GM23338 (cell line): ENCODE measurements around the gene PKHD1. TPM values are rescaled to one million over a fixed set of nuclear protein-coding genes. Genes with fewer than 3 reads are reported as not detected.
A peak's percentile ranks its signal among the peaks of the same experiment; 100 is the strongest.

ENCODE experiments used
- ATAC-seq: fragments of 200-7000 bp; cut with Tn5 transposase; 3 replicates; pipeline ENCODE4 v1.9.1; 2020
- DNase-seq: peaks from one replicate; pipeline ENCODE4 v3.0.0-alpha.2; 2015; ENCODE audit warnings: low spot score
- H2AFZ ChIP-seq: fragments of 200-600 bp; sonication (generic); 2 replicates; pipeline ENCODE4 v1.8.0; 2016; ENCODE audit warnings: antibody characterized with exemption, mild to moderate bottlenecking, moderate library complexity
- H3F3A ChIP-seq: fragments of 200-600 bp; sonication (generic); replicated peaks from 2 replicates; pipeline ENCODE4 v1.8.0; 2017; ENCODE audit warnings: antibody characterized with exemption, mixed run types, low read depth
- H3K27ac ChIP-seq: fragments of 200-600 bp; sonication (generic); 2 replicates; pipeline ENCODE4 v1.6.1; 2016; ENCODE audit warnings: low read depth
- H3K27me3 ChIP-seq: fragments of 200-600 bp; sonication (generic); 2 replicates; pipeline ENCODE4 v1.8.0; 2016; ENCODE audit warnings: mild to moderate bottlenecking, mixed run types, moderate library complexity; ENCODE audit not compliant: insufficient read depth
- H3K36me3 ChIP-seq: fragments of 200-600 bp; sonication (generic); 2 replicates; pipeline ENCODE4 v1.8.0; 2016; ENCODE audit warnings: mild to moderate bottlenecking; ENCODE audit not compliant: insufficient read depth
- H3K4me1 ChIP-seq: fragments of 200-600 bp; sonication (generic); 2 replicates; pipeline ENCODE4 v1.8.0; 2016; ENCODE audit warnings: mild to moderate bottlenecking, moderate library complexity; ENCODE audit not compliant: insufficient read depth
- H3K4me2 ChIP-seq: fragments of 200-600 bp; sonication (generic); 2 replicates; pipeline ENCODE4 v1.7.1; 2017; ENCODE audit warnings: mixed run types
- H3K4me3 ChIP-seq: fragments of 200-600 bp; sonication (generic); 2 replicates; pipeline ENCODE4 v1.6.1; 2016; ENCODE audit warnings: mixed run types
- H3K79me2 ChIP-seq: fragments of 200-600 bp; sonication (generic); replicated peaks from 2 replicates; pipeline ENCODE4 v1.8.0; 2017; ENCODE audit warnings: mild to moderate bottlenecking; ENCODE audit not compliant: insufficient read depth
- H3K9me2 ChIP-seq: fragments of 200-600 bp; sonication (generic); 2 replicates; pipeline ENCODE4 v1.8.0; 2017; ENCODE audit not compliant: insufficient read depth
- H4K20me1 ChIP-seq: fragments of 200-600 bp; sonication (generic); replicated peaks from 2 replicates; pipeline ENCODE4 v1.8.0; 2017; ENCODE audit warnings: mild to moderate bottlenecking; ENCODE audit not compliant: insufficient read depth
- H3K27ac Mint-ChIP-seq: 2 replicates; pipeline ENCODE4 v1.8.0; 2020; ENCODE audit warnings: inconsistent platforms, mild to moderate bottlenecking, moderate library complexity, mixed read lengths
- H3K27me3 Mint-ChIP-seq: 3 replicates; pipeline ENCODE4 v1.8.0; 2022; ENCODE audit warnings: low read depth, mild to moderate bottlenecking, moderate library complexity, mixed read lengths, inconsistent platforms; ENCODE audit not compliant: insufficient read depth, poor library complexity
- H3K36me3 Mint-ChIP-seq: 3 replicates; pipeline ENCODE4 v1.8.0; 2021; ENCODE audit warnings: low read depth, mild to moderate bottlenecking, inconsistent platforms, moderate library complexity, mixed read lengths
- H3K4me1 Mint-ChIP-seq: 3 replicates; pipeline ENCODE4 v1.8.0; 2020; ENCODE audit warnings: mild to moderate bottlenecking, inconsistent platforms, mixed read lengths
- H3K4me3 Mint-ChIP-seq: 3 replicates; pipeline ENCODE4 v1.8.0; 2021; ENCODE audit warnings: moderate library complexity, mild to moderate bottlenecking, inconsistent platforms, mixed read lengths
- H3K9me3 Mint-ChIP-seq: 3 replicates; pipeline ENCODE4 v1.8.0; 2020; ENCODE audit warnings: moderate library complexity, mild to moderate bottlenecking, inconsistent platforms, mixed read lengths
- CREB1 ChIP-seq: fragments of 250-450 bp; sonication (Bioruptor Pico); IDR thresholded peaks from 2 replicates; pipeline ENCODE4 v1.5.0; 2020; ENCODE audit warnings: low read depth, mild to moderate bottlenecking, moderate library complexity
- EZH2 ChIP-seq: fragments of 200-600 bp; sonication (generic); IDR thresholded peaks from one replicate; pipeline ENCODE4 v1.8.0; 2017; ENCODE audit warnings: antibody characterized with exemption, mild to moderate bottlenecking, low read depth; ENCODE audit not compliant: unreplicated experiment
- EZH2phosphoT487 ChIP-seq: fragments of 200-600 bp; sonication (generic); IDR thresholded peaks from one replicate; pipeline ENCODE4 v1.8.1; 2018; ENCODE audit warnings: antibody characterized with exemption; ENCODE audit not compliant: unreplicated experiment
- JUNB ChIP-seq: IDR thresholded peaks from one replicate; pipeline ENCODE4 v1.6.1; 2016; ENCODE audit warnings: antibody characterized with exemption; ENCODE audit not compliant: unreplicated experiment
- NANOG ChIP-seq: IDR thresholded peaks from 2 replicates; pipeline ENCODE4 v1.6.1; 2016; ENCODE audit warnings: antibody characterized with exemption, borderline replicate concordance
- POLR2AphosphoS5 ChIP-seq: IDR thresholded peaks from 2 replicates; pipeline ENCODE4 v1.6.1; 2016; ENCODE audit warnings: antibody characterized with exemption, low read depth
- ZNF114 ChIP-seq: fragments of 250-450 bp; sonication (Bioruptor Pico); IDR thresholded peaks from 2 replicates; pipeline ENCODE4 v1.5.0; 2020; ENCODE audit warnings: mild to moderate bottlenecking, moderate library complexity
- ZNF462 ChIP-seq: fragments of 250-450 bp; sonication (Bioruptor Pico); IDR thresholded peaks from 2 replicates; pipeline ENCODE4 v1.5.0; 2020; ENCODE audit warnings: mild to moderate bottlenecking, moderate library complexity
- polyA plus RNA-seq: library from polyadenylated mRNA; unstranded; fragments of >200 nt; fragmentation: Nextera tagmentation; extraction: Ambion mirVana; gene quantifications from 2 replicates; pipeline ENCODE4 v1.2.1, GENCODE V29; 2016
- total RNA-seq: library from RNA; depleted of rRNA; stranded (reverse); fragments of >200 nt; shearing (Covaris generic); gene quantifications from 2 replicates; pipeline ENCODE4 v1.2.3, GENCODE V29; 2014
- TF ChIP-seq, protein P1 (sequence below): IDR thresholded peaks from one replicate; pipeline ENCODE4 v1.6.1; 2018; ENCODE audit warnings: antibody characterized with exemption; ENCODE audit not compliant: unreplicated experiment
- TF ChIP-seq, protein P2 (sequence below), 2 experiments: fragments of 200-600 bp in 1 of 2; sonication (generic) in 1 of 2; conservative IDR thresholded peaks; 2 replicates each; pipeline versions ENCODE4 v1.5.1 to v1.6.1; 2016 to 2017; ENCODE audit warnings: antibody characterized with exemption in 2 of 2, low read depth in 2 of 2, mild to moderate bottlenecking in 2 of 2, moderate library complexity in 1 of 2

PKHD1 gene
- total and polyA plus RNA-seq, 2 experiments from 2014 or later: 0.03 to 0.07 TPM

- TF ChIP-seq, protein P1, sequence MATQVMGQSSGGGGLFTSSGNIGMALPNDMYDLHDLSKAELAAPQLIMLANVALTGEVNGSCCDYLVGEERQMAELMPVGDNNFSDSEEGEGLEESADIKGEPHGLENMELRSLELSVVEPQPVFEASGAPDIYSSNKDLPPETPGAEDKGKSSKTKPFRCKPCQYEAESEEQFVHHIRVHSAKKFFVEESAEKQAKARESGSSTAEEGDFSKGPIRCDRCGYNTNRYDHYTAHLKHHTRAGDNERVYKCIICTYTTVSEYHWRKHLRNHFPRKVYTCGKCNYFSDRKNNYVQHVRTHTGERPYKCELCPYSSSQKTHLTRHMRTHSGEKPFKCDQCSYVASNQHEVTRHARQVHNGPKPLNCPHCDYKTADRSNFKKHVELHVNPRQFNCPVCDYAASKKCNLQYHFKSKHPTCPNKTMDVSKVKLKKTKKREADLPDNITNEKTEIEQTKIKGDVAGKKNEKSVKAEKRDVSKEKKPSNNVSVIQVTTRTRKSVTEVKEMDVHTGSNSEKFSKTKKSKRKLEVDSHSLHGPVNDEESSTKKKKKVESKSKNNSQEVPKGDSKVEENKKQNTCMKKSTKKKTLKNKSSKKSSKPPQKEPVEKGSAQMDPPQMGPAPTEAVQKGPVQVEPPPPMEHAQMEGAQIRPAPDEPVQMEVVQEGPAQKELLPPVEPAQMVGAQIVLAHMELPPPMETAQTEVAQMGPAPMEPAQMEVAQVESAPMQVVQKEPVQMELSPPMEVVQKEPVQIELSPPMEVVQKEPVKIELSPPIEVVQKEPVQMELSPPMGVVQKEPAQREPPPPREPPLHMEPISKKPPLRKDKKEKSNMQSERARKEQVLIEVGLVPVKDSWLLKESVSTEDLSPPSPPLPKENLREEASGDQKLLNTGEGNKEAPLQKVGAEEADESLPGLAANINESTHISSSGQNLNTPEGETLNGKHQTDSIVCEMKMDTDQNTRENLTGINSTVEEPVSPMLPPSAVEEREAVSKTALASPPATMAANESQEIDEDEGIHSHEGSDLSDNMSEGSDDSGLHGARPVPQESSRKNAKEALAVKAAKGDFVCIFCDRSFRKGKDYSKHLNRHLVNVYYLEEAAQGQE: no peak
- TF ChIP-seq CREB1 (CRISPR knock-in tag): no peak
Measured at GRCh38 chr6:51976374-51976773, 111.0 kb downstream of the PKHD1 start (continued).

DNA sequence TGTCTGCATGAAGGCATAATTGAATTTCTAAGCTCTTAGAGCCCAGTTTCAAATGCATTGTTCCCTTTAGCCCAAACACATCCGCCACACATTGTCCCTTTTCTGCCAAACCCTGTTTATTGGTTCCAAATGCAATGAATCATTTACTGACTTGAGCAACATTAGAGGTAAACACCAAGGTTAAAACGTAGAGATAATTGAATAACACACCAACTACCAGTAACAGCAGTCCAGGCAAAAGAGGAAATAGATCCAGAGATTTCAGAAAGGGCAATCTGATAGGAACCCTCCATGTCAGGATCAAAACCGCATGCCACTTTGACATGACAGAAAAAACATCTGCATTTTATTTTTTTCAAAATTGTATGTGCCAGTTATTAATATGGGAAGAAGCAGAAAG, 114.8 kb downstream of the PKHD1 start:
- Histone ChIP-seq H3K4me3 (no peak overlapping the region), H3F3A (no peaks in the 10 kb centered on the region), H4K20me1 (no peaks in the 10 kb centered on the region), H2AFZ (peak overlapping the region; percentile 11; the same call in 1 of the 2 replicates), H3K36me3 (no peaks in the 10 kb centered on the region), H3K27ac (no peak overlapping the region), H3K4me2 (no peak overlapping the region), H3K27me3 (no peaks in the 10 kb centered on the region), H3K79me2 (no peaks in the 10 kb centered on the region), H3K9me2 (0 out of 2 replicates have a peak, but pooled peaks cover 6% of the 10 kb centered on the region), H3K4me1 (no peaks in the 10 kb centered on the region)
- H3K27me3 Mint-ChIP-seq: no peaks in the 10 kb centered on the region
- H3K36me3 Mint-ChIP-seq: no peaks in the 10 kb centered on the region
- H3K27ac Mint-ChIP-seq: no peak overlapping the region
- no peaks in the 10 kb centered on the region for H3K9me3 Mint-ChIP-seq
- DNase-seq: no peak
- H3K4me1 Mint-ChIP-seq: no peaks in the 10 kb centered on the region
- H3K4me3 Mint-ChIP-seq: no peak overlapping the region
- ATAC-seq: no peak
- no peak for TF ChIP-seq NANOG
- no peak for TF ChIP-seq ZNF114 (CRISPR knock-in tag)
- no peak for TF ChIP-seq EZH2
- TF ChIP-seq EZH2phosphoT487: no peak
- TF ChIP-seq, protein P2, sequence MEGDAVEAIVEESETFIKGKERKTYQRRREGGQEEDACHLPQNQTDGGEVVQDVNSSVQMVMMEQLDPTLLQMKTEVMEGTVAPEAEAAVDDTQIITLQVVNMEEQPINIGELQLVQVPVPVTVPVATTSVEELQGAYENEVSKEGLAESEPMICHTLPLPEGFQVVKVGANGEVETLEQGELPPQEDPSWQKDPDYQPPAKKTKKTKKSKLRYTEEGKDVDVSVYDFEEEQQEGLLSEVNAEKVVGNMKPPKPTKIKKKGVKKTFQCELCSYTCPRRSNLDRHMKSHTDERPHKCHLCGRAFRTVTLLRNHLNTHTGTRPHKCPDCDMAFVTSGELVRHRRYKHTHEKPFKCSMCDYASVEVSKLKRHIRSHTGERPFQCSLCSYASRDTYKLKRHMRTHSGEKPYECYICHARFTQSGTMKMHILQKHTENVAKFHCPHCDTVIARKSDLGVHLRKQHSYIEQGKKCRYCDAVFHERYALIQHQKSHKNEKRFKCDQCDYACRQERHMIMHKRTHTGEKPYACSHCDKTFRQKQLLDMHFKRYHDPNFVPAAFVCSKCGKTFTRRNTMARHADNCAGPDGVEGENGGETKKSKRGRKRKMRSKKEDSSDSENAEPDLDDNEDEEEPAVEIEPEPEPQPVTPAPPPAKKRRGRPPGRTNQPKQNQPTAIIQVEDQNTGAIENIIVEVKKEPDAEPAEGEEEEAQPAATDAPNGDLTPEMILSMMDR (conservative IDR thresholded peaks at IDR 0.05; ENCODE audit: low read depth in 2 of 2): no peak
- TF ChIP-seq CREB1 (CRISPR knock-in tag): no peak
- no peak for TF ChIP-seq ZNF462 (CRISPR knock-in tag)
- TF ChIP-seq, protein P1: no peak
- no peak for TF ChIP-seq JUNB
- TF ChIP-seq POLR2AphosphoS5: no peak
